Measurements from ENCODE around the gene MAP3K19. TPM values are rescaled to one million over a fixed set of nuclear protein-coding genes. Genes with fewer than 3 reads are reported as not detected.

MAP3K19 gene
- total RNA-seq, 1 experiment from 2014 or later, result not detected

- no peak overlapping the region for H3K27ac ChIP-seq (ENCODE audit: low read length)
- ChIA-PET POLR2A (no interaction called here), CTCF (no interaction called here)
- H3K9me3 ChIP-seq (ENCODE audit: control insufficient read depth, insufficient read depth, low read depth, low read length), result no peaks in the 10 kb centered on the region
- H3K27me3 ChIP-seq (ENCODE audit: control insufficient read depth, insufficient read depth, low read length), result no peaks in the 10 kb centered on the region
- no peak overlapping the region for H3K4me3 ChIP-seq (ENCODE audit: low read depth in 2 of 2, low read length in 2 of 2)
- no peaks in the 10 kb centered on the region; the same call in 1 of the 2 replicates for H3K4me1 ChIP-seq (ENCODE audit: control insufficient read depth, insufficient read depth, low read length)
- ATAC-seq (no peak), DNase-seq (ENCODE audit: low read depth, low spot score) (no peak)
- intact Hi-C loops (cut with micrococcal nuclease; ENCODE audit: unreplicated experiment), result no loop called here
- TF ChIP-seq TCF7L2 (IDR thresholded peaks at IDR 0.05; ENCODE audit: low read depth, low read length) (no peak), SIN3A (IDR thresholded peaks at IDR 0.05; ENCODE audit: borderline replicate concordance, insufficient read depth, low read depth, low read length) (no peak), POLR2AphosphoS5 (IDR thresholded peaks at IDR 0.05; ENCODE audit: low read depth, low read length) (no peak), REST (IDR thresholded peaks at IDR 0.05; ENCODE audit: insufficient read depth in 1 of 2, low read depth in 2 of 2, low read length in 1 of 2) (no peak)
- TF ChIP-seq, protein P1, sequence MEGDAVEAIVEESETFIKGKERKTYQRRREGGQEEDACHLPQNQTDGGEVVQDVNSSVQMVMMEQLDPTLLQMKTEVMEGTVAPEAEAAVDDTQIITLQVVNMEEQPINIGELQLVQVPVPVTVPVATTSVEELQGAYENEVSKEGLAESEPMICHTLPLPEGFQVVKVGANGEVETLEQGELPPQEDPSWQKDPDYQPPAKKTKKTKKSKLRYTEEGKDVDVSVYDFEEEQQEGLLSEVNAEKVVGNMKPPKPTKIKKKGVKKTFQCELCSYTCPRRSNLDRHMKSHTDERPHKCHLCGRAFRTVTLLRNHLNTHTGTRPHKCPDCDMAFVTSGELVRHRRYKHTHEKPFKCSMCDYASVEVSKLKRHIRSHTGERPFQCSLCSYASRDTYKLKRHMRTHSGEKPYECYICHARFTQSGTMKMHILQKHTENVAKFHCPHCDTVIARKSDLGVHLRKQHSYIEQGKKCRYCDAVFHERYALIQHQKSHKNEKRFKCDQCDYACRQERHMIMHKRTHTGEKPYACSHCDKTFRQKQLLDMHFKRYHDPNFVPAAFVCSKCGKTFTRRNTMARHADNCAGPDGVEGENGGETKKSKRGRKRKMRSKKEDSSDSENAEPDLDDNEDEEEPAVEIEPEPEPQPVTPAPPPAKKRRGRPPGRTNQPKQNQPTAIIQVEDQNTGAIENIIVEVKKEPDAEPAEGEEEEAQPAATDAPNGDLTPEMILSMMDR (IDR thresholded peaks at IDR 0.05), result no peak
- BruUV-seq (replicated peaks), result no TSS peak
- in situ Hi-C loops (cut with HindIII; ENCODE audit: low pct_unique_long_range_greater_than_20kb, low sequenced_read_pairs), result no loop called here
- peaks cover 15% of the 10 kb centered on the region; the same call in 1 of the 2 replicates for H3K36me3 ChIP-seq (ENCODE audit: control insufficient read depth, insufficient read depth, low read length)
Measured at GRCh38 chr2:134934150-134934549, 113.1 kb downstream of the MAP3K19 start.

DNA sequence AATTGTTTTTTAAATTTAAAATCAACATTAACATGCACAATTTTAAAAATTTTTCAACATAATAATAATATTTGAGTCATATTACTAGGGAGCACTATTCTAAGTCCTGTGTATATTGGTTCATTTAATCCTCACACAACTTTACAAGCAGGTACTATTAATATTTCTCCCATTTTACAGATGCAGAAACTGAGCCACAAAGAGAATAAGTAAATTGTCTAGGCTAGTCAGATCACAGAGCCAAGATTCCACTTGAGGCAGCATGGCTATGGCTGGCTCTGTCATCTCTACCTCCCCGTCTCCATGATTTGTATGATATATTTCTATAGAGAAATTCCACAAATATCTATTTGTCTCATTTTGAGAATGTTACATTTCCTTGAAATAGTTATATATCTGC is 113.5 kb downstream of the MAP3K19 start:
- Histone ChIP-seq H3K27me3 (ENCODE audit: control insufficient read depth, insufficient read depth, low read length) (no peaks in the 10 kb centered on the region), H3K9me3 (ENCODE audit: control insufficient read depth, insufficient read depth, low read depth, low read length) (no peaks in the 10 kb centered on the region), H3K4me3 (ENCODE audit: low read depth in 2 of 2, low read length in 2 of 2) (no peak overlapping the region), H3K4me1 (ENCODE audit: control insufficient read depth, insufficient read depth, low read length) (no peaks in the 10 kb centered on the region; the same call in 1 of the 2 replicates), H3K27ac (ENCODE audit: low read length) (no peak overlapping the region), H3K36me3 (ENCODE audit: control insufficient read depth, insufficient read depth, low read length) (peaks cover 11% of the 10 kb centered on the region; the same call in 1 of the 2 replicates)
- no TSS peak for BruUV-seq (replicated peaks)
- intact Hi-C loops (cut with micrococcal nuclease; ENCODE audit: unreplicated experiment), result no loop called here
- ChIA-PET CTCF (no interaction called here), POLR2A (no interaction called here)
- in situ Hi-C loops (cut with HindIII; ENCODE audit: low pct_unique_long_range_greater_than_20kb, low sequenced_read_pairs), result no loop called here
- DNase-seq (ENCODE audit: low read depth, low spot score) (no peak), ATAC-seq (no peak)
- no peak for TF ChIP-seq SIN3A (IDR thresholded peaks at IDR 0.05; ENCODE audit: borderline replicate concordance, insufficient read depth, low read depth, low read length)
- TF ChIP-seq, protein P1 (IDR thresholded peaks at IDR 0.05), result no peak
- no peak for TF ChIP-seq TCF7L2 (IDR thresholded peaks at IDR 0.05; ENCODE audit: low read depth, low read length)
- TF ChIP-seq POLR2AphosphoS5 (IDR thresholded peaks at IDR 0.05; ENCODE audit: low read depth, low read length), result no peak
- TF ChIP-seq REST (IDR thresholded peaks at IDR 0.05; ENCODE audit: insufficient read depth in 1 of 2, low read depth in 2 of 2, low read length in 1 of 2), result no peak

Measured in Panc1 (cell line).